COLO668 (cell line): ENCODE data around the gene HESX1.

ENCODE experiments used
- DNase-seq: peaks from one replicate; lab custom pipeline; 2025; ENCODE audit not compliant: unreplicated experiment; lab: John Stamatoyannopoulos, UW

HESX1 gene

DNA sequence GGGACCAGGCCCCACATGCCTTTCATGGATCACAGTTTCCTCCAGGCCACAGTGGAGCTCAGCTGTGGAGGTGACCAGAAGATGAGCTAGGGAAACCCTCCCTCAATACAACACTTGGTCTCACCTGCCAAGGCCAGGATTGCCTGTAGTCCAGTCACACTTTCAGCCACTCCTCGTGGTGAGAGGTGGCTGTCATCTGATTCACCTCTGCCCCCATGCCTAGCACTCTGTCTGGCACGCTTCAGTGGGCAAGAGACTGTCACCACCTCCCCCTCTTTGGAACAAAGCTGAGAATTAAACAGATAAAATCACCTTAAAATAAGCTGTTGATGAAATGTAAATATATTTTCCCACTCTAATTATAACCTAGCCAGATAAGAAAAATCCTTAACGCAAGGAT is 30.7 kb downstream of the HESX1 start:
- no peak for DNase-seq

- no peak for DNase-seq
Measured at GRCh38 chr3:57168151-57168550, 31.6 kb downstream of the HESX1 start.

- no peak for DNase-seq
Measured at GRCh38 chr3:57166660-57167059, 33.1 kb downstream of the HESX1 start.

- no peak for DNase-seq
Measured at GRCh38 chr3:57165641-57166040, 34.1 kb downstream of the HESX1 start.

DNA sequence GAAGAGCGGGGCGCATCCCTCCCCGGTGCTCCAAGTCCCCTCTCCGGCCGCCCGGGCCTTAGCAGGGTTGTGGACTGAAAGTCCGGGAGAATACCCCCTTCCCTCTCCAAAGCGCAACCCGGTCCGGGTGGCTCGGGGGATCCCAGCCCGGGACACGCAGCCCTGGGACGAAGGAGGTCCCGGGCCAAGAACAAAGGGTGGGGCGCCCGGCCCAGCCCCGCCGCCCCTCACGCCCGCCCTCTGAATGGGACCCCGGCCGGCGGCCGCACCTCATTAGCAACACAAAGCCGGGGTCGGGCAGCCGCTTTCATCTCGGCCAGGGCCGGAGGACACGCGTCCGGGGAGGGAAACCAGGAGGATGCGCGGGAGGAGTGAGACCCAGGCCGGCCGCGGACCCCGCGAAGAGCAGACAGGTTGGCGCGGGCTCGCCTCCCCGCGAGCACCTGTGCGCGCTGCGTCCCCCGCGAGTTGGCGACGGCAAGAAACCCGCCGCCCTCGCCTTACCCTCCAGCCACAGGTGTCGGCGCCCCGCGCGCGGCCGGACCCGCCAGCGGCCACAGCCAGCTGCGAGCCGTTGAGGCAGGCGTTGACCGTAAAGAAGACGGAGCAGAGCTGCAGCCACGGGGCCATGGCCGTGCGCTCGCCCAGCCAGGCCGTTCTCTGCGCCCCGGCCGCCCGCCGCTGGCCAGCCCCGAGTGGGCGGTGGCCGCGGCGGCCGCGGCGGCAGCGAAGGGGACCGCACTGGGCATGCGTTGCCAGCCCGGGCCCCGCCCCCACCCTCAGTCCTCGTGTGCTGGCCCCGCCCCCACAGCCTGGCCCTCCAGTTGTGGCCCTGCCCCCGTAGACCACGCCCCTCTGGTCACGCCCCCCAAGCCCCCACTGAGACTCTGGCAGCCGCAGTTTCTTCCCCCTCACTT is 34.9 kb downstream of the HESX1 start, which contains the start of gene IL17RD:
Gene IL17RD (minus strand): TSS at position 697 of the 917 bp plus-strand sequence. CDS start 67 bp downstream, at position 630.
- DNase-seq = peak; percentile 83

DNA sequence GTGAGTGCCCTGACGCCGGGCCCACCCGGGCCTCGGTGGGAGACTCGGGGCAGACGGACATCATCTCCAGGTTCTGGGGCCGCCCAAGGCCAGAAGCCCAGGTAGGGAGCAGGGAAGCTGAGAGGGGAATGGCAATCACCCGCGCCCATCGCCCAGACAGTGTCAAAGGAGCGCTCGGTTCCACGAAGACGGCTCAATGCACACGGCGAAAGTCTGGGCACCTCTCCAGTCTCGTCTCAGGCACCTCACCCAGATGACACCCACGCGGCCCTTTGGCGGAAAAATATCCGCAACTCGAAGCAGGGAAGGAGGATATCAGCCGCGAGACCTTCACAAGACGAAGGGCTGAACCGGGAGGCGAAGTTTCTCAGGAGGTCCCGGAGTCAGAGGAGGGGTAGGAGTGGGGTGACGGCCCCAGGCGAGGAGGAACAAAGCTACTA is 35.5 kb downstream of the HESX1 start:
- no peak for DNase-seq

DNA sequence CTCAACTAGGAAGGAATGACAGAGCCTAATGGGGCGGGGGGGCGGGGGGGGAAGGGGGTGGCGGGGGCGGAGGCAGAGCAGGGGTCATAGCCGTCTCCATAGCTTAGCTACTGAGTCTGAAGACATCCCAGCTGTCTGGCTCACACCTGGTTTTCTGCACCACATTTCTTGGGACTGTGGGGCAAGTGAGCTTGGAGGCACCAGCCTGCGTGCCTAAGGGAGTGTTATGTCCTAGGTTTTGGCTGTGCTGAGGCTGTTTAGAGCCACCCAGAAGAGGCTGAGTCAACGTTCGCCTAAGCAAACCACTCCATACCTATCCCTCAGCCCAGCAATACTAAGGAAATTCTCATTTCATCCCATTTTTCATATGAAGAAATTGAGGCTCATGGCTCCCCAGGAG is 36.0 kb downstream of the HESX1 start:
- no peak for DNase-seq

DNA sequence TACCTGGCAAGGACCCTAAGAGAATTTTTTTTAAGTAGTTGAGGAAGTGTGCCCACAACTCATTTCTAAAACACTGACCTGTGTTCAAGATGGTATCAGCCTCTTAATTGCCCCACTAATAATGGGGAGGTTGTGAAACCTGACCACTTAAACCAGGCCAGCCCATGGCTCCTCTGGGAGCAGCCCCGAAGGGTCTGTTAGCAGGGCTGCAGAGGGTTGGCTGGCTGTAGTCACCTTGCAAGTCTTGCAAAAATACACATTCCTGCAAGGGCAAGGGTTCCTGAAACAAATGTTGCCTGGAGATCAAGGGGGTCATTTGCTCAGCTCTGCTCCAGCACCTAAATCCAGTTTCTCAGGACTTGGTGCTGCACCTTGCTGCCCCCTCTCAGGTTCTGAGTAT is 37.9 kb downstream of the HESX1 start:
- DNase-seq = no peak

DNA sequence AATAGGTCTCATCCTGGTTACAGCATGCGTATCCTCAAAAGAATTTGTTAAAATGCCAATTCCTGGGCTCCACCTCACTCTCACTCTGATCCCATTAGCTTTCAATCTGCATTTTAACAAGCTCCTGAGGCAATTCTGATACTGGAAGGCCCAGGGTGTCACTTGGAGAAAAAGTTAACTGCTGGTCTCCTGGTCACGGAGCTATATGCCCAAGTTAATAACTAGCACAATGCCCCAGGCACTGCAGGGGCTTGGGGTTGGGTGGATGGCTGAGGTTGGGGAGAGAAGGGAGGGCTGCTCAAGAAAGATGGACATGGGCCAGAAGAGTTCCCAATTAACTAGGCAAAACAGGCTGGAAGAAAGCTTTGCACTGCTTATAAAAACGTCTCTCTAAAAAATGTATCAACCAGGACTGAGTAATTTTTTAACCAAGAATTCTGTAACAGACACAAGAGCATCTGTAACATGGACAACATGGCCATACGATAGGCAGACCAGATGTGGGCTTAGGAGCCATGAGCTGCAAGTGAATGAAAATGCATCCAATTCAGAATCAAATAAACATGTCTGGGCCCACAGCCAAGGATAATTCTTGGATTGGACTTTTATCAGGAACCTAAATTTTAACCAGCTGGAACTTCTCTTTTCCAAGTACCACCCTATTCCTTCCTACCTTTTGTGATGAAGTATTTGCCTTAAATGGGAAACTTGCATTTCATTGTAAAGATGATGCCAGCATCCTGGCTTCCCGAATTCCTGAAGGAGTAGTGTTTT is 38.8 kb downstream of the HESX1 start:
- DNase-seq = no peak

DNA sequence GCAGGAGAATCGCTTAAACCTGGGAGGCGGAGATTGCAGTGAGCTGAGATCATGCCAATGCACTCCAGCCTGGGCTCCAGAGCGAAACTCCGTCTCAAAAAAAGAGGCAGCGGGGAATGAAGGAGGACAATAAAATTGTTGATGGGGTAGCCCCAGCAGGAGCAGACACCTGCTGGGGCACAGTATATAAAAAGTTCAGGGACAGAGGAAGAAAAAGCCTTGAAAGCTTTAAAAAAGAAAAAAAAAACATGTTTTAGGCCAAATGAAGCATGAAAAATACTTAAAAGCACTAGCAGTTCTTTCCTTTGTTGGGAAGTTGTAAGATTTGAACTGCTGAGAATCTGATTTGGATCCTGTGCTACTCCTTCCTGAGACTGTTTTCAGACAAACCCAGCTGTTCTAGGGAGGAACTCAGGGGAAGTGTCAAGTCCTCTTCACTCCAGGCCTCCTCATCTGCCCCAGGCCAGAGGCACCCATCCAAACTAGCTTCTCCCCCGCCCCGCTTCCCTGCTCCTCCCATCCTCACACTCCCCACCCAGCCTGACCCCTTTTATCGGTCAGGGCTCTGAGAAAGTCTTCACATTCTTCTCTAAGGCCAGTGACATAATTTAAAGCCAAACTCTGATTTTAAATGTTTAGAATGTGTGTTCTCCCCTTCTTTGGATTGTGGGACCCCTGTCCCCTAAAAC is 39.6 kb downstream of the HESX1 start:
- DNase-seq = no peak

- DNase-seq = no peak
Measured at GRCh38 chr3:57158813-57159738, 40.7 kb downstream of the HESX1 start.

DNA sequence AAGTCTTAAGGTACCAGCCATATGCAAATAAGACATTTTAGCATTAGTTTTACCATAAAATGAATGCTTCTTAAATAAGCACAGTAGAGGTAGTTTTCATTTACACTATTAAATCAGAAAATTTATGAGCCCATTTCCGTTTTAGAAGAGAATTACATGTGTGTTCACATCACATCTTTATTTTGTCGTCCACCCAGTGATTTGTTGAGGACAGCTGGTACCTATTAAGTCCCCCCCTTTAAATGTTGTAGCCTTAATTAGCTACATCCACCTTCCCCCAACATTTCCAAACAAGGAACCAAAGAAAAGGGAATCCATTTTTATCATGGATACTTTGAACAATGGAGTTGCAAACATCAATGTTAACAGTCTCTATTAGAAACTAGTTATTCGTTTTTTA is 41.5 kb downstream of the HESX1 start:
- no peak for DNase-seq

- DNase-seq = no peak
Measured at GRCh38 chr3:57157545-57157944, 42.2 kb downstream of the HESX1 start.

GRCh38 chr3:57155310-57155643 is 44.5 kb downstream of the HESX1 start:
- DNase-seq = no peak

DNA sequence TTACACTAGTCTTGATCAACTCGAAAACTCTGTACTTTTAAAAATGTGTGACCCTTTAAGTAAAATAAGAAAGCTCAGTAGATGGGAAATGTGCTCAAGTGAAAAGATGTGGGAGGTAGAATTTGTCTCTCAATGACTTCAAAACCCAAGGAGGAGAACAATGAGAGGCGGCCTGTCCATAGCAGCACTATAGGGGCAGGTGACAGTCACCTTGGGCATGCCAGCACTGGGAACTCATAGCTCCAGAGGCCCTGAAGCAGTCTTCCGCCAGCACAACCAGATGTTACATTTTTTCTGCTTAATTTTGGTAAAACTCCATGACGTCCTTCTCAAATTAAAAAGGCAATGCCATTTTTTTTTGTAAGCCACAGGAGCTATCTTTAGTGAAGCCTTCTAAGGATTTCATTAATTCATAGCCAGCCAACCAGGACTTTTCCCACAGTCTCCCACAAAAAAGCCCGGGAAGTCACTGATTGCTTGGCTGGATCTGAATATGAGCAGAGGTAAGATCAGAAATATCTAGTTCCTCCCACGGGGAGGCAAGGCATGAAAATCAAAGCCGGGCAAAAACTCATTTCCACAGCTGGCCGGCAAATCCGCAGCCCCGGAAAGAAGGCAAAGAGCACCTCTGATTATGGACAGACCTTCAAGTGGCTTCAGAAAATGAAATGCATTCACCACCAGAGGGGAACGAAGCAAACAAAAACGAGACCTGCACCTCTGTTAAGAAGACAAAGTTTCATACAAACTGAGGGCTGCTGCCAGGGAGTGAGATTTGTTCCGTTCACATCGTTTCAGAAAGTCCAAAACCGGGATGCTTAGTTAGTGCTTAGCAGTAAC is 45.1 kb downstream of the HESX1 start:
- no peak for DNase-seq

- DNase-seq = no peak
Measured at GRCh38 chr3:57152151-57153143, 47.3 kb downstream of the HESX1 start.

- no peak for DNase-seq
Measured at GRCh38 chr3:57151749-57152148, 48.0 kb downstream of the HESX1 start.

DNA sequence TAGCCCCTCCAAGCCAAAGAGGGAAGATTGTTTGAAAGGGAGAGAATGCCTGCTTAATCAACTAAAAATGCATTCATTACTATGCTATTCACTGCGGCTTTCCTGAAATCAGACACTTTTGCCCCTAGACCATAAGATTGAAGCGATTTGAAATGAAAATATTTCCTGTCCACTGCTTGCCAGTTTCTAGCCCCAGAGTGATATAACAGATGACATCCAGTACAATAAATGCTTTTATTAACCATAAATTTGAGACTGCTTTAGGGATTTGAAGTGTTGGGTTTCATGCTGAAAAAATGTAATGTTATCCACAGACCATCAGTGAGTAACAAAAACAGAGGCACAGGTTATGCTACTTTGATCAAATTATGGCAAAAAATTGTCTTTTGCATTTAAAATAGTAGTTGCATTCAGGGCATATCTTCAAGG is 48.7 kb downstream of the HESX1 start:
- DNase-seq = no peak
